C4-2B (cell line): ENCODE results near the gene SLC25A40.

Experiments
- CTCF ChIP-seq: fragments of 450-650 bp; conservative IDR thresholded peaks from 2 replicates; pipeline ENCODE4 v1.5.1; 2017; ENCODE audit warnings: mild to moderate bottlenecking
- ZFX ChIP-seq: fragments of 450-650 bp; IDR thresholded peaks from 2 replicates; pipeline ENCODE4 v1.6.1; 2017

- no peak for TF ChIP-seq CTCF
- no peak for TF ChIP-seq ZFX
These were observed 59.8 kb downstream of the SLC25A40 start for GRCh38 chr7:87816389-87816788.
